ENCODE measurements around the gene CCDC186. TPM values are rescaled to one million over a fixed set of nuclear protein-coding genes. Genes with fewer than 3 reads are reported as not detected.

CCDC186 gene
- total RNA-seq, result 10 to 100 TPM; 12.6 to 13.8 TPM

DNA sequence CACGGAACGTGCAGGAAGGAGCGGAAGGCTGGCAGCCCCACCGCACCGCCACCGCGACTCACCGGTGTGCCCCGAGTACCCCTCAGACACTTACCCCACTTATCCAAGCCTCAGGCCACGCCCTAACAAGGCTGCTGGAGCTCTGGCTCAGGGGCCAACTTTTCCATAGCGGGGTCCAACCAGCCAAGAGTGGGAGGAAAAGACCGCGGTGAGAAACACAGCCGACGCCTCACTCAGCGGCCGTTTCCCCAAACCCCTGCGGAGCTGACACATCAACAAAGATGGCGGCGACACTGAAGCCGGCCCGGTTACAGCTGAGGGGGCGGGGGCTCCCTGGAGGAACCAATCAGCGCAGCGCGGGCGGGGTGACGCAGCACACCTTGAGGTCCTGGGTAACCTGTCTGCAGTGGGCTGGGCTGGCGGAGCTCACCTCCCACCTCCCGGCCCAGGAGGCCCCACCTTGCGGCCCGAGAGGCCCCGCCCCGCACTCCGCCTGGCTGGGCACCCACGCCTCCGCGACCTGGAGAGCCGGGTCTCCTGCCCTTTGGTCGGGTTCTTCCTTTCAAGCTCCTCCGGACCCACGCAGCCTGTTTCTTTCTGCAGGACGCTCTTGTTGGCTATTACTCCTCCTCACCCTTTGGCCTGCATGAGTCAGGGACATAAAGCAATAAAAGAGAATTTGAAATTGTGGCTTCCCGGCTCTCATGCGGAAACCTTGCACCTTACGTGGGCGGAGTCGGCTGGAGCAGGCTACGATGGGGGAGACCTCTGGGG, at the start of gene CCDC186:
TSS of gene CCDC186 (minus strand) at position 283 of the 774 bp plus-strand sequence. CDS start 10,935 bp downstream, outside the sequence.
- DNase-seq, result peak; percentile 99
- no peaks in the 10 kb centered on the region for H3K9me3 Mint-ChIP-seq
- peak within 1 kb of the TSS; percentile 93 for H3K4me3 Mint-ChIP-seq
- intact Hi-C loops (cut with micrococcal nuclease), result loop anchor here (1.0 to 10.0 kb wide), 9 partner anchors 130 to 1989 kb away; partner anchors contain the start of genes DCLRE1A, FHIP2A, GPAM and NHLRC2
- ChIA-PET CTCF (interaction anchor here (1.1 to 2.6 kb wide), 3 partner anchors 63 to 493 kb away, joined by 3 to 13 read pairs (median 3); no protein-coding TSS in a partner anchor), POLR2A (interaction anchor here (0.6 to 1.3 kb wide), 5 partner anchors 11 to 493 kb away, joined by 3 to 4 read pairs (median 3); partner anchors contain the start of gene DCLRE1A)
- H3K4me1 Mint-ChIP-seq (ENCODE audit: low read depth), result peaks cover 33% of the 10 kb centered on the region
- peak within 1 kb of the TSS; percentile 91 for H3K27ac Mint-ChIP-seq
- H3K27me3 Mint-ChIP-seq, result no peaks in the 10 kb centered on the region
- peaks cover 9% of the 10 kb centered on the region for H3K36me3 Mint-ChIP-seq

DNA sequence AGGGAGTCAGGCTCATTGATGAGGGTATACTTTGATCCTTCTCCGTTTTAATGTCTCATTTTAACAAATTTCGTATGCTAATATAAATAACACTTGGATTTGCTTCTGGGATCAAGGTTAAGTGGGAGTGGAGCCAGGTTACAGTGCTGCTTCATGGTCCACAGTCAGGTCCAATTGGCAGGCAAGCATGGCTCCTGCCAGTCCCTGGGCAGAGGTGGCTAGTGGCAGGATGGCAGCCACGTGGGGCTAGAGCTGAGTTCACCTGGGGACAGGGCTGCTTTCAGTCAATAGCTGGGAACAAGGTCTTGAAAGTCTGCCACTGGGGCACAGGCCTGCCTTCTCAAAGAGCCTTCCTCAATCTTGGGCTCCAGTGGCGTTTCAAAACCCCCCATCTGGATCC, 49.1 kb upstream of the CCDC186 start:
- H3K27ac Mint-ChIP-seq, result no peak overlapping the region
- ChIA-PET POLR2A (no interaction called here), CTCF (no interaction called here)
- peaks cover 23% of the 10 kb centered on the region for H3K27me3 Mint-ChIP-seq
- intact Hi-C loops (cut with micrococcal nuclease), result no loop called here
- DNase-seq, result no peak
- no peak overlapping the region for H3K4me3 Mint-ChIP-seq
- no peaks in the 10 kb centered on the region for H3K9me3 Mint-ChIP-seq
- H3K4me1 Mint-ChIP-seq (ENCODE audit: low read depth), result no peaks in the 10 kb centered on the region
- H3K36me3 Mint-ChIP-seq, result no peaks in the 10 kb centered on the region

DNA sequence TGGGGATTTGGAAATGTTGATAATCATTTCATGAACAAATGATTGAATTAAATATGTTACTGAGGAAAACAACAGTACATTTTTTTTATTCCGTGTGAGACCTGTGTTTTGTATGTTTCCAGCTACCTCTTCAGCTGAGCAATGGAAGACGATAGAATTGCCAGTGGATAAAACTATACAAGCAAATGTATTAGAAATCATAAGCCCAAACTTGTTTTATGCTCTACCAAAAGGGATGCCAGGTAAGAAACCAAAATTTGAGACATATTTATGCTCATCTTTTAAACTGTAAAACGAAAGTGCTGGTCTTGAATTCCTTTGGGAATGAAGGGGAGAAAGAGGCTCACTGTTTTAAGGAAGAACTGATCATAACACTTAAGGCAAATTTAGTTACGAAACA, 47.2 kb upstream of the CCDC186 start:
- Mint-ChIP-seq H3K27me3 (peaks cover 18% of the 10 kb centered on the region), H3K9me3 (no peaks in the 10 kb centered on the region), H3K4me3 (no peak overlapping the region), H3K36me3 (no peaks in the 10 kb centered on the region), H3K4me1 (ENCODE audit: low read depth) (no peaks in the 10 kb centered on the region), H3K27ac (no peak overlapping the region)
- DNase-seq, result no peak
- ChIA-PET CTCF (interaction anchor here (0.6 kb wide), 1 partner anchor 14 kb away, joined by 3 read pairs; no protein-coding TSS in a partner anchor), POLR2A (no interaction called here)
- intact Hi-C loops (cut with micrococcal nuclease), result no loop called here

DNA sequence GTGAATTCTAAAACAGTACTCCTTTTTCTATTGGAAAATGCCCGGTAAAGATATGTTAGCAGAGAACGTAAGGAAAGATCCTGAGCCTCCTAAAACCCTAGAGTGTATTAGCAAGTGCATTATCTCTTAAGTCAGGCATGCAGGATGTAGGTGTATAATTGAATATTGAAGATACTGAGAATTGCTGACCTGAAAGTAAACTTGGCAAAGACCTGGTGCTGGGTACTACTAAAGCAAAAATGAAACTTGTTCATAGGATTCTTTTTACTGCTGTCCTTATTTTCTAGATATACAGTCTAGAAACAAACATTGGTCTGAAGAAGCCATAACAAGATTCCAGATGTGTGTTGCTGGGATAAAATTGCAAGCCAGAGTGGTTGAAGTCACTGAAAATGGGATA, 46.3 kb upstream of the CCDC186 start:
- no peaks in the 10 kb centered on the region for H3K36me3 Mint-ChIP-seq
- ChIA-PET POLR2A (no interaction called here), CTCF (no interaction called here)
- H3K4me1 Mint-ChIP-seq (ENCODE audit: low read depth), result no peaks in the 10 kb centered on the region
- H3K4me3 Mint-ChIP-seq, result no peak overlapping the region
- H3K27ac Mint-ChIP-seq, result no peak overlapping the region
- intact Hi-C loops (cut with micrococcal nuclease), result no loop called here
- no peaks in the 10 kb centered on the region for H3K9me3 Mint-ChIP-seq
- no peak for DNase-seq
- H3K27me3 Mint-ChIP-seq, result peaks cover 15% of the 10 kb centered on the region

DNA sequence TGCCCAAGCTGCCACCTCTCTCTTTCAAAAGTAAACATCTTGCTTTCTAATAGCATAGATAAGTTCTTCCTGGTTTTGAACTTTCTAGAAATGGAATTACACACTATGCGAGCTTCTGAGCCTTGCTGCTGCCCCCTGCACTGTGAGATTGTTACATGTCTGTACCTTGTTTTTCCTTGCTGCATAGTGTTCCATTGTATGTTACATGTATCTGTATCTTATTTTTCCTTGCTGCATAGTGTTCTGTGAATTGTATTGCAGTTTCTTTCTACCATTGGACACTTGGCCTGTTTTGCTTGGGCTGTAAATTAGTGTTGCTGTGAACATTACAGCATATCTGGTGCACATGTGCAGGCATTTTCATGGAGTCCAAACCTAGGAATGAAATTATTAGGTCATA, 41.0 kb upstream of the CCDC186 start:
- Mint-ChIP-seq H3K27me3 (peaks cover 6% of the 10 kb centered on the region), H3K4me1 (ENCODE audit: low read depth) (no peaks in the 10 kb centered on the region), H3K9me3 (no peaks in the 10 kb centered on the region), H3K4me3 (no peak overlapping the region), H3K27ac (no peak overlapping the region), H3K36me3 (no peaks in the 10 kb centered on the region)
- no peak for DNase-seq
- intact Hi-C loops (cut with micrococcal nuclease), result no loop called here
- CTCF ChIA-PET, result no interaction called here
- POLR2A ChIA-PET, result no interaction called here

DNA sequence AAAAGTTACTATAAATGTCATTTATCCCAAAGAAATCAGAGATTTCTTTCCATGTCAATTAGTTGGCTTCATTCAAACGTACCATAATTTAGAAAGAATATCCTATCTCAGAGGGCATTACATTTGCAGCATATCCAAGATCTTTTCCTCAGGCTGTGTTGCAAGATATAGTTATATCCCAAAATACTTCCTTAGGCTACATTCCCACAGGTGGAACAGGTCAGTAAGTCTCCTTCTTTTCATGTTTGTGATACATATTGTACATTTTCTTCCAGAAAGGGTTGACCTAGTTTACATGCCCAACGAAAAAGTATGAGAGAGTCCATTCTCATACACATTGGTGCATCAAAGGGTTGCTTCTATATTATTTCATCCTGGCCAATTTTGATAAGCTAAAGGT, 38.1 kb upstream of the CCDC186 start:
- Mint-ChIP-seq H3K27me3 (peaks cover 5% of the 10 kb centered on the region), H3K36me3 (no peaks in the 10 kb centered on the region), H3K27ac (no peak overlapping the region), H3K9me3 (no peaks in the 10 kb centered on the region), H3K4me3 (no peak overlapping the region), H3K4me1 (ENCODE audit: low read depth) (no peaks in the 10 kb centered on the region)
- DNase-seq, result no peak
- POLR2A ChIA-PET, result no interaction called here
- CTCF ChIA-PET, result no interaction called here
- intact Hi-C loops (cut with micrococcal nuclease), result no loop called here

DNA sequence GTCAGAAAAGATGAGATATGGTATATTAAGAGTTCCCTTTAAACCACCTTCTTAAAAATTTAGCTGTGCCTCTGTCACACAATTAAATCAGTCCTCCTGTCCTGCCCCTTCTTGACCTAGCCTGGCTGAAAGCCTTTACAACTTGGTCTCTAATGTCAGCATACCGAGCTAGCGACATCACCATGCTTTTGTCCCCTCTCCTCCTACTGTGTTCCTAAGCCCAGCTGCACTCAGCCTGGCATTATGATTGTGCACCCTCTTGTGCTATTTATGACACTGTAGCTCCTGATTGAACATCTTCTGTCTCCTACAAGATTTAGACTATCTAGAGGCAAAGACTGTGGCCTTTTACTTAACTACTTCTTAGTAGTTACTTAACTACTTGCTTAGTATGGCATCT, 34.3 kb upstream of the CCDC186 start:
- POLR2A ChIA-PET, result no interaction called here
- H3K9me3 Mint-ChIP-seq, result no peaks in the 10 kb centered on the region
- intact Hi-C loops (cut with micrococcal nuclease), result no loop called here
- H3K36me3 Mint-ChIP-seq, result no peaks in the 10 kb centered on the region
- CTCF ChIA-PET, result interaction anchor here (0.7 kb wide), 1 partner anchor 1146 kb away, joined by 3 read pairs; no protein-coding TSS in a partner anchor
- no peak overlapping the region for H3K4me3 Mint-ChIP-seq
- H3K4me1 Mint-ChIP-seq (ENCODE audit: low read depth), result no peaks in the 10 kb centered on the region
- H3K27me3 Mint-ChIP-seq, result peaks cover 6% of the 10 kb centered on the region
- no peak for DNase-seq
- H3K27ac Mint-ChIP-seq, result no peak overlapping the region

DNA sequence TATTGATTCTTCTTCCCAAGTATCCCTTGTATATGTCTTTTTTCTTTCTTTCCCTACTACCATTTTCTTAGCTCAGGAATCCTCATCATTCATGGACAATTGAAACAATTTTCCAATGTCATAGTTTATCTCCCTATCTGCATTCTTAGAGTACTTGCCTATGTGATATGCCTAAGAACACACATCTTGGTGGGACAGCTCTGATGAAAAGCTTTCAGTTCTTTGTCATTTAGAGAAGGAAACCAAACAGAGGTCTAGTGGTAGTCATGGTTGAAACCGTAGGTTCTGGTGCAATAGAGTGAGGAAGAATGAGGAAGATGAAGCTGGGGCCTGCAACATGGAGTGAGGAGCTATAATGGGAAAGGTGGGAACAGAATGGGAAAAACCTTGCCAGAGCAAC, 33.3 kb upstream of the CCDC186 start:
- ChIA-PET POLR2A (no interaction called here), CTCF (interaction anchor here (0.6 kb wide), 1 partner anchor 14 kb away, joined by 3 read pairs; no protein-coding TSS in a partner anchor)
- Mint-ChIP-seq H3K4me1 (ENCODE audit: low read depth) (no peaks in the 10 kb centered on the region), H3K36me3 (no peaks in the 10 kb centered on the region), H3K27ac (no peak overlapping the region), H3K27me3 (peaks cover 11% of the 10 kb centered on the region), H3K9me3 (no peaks in the 10 kb centered on the region), H3K4me3 (no peak overlapping the region)
- DNase-seq, result no peak
- intact Hi-C loops (cut with micrococcal nuclease), result no loop called here

DNA sequence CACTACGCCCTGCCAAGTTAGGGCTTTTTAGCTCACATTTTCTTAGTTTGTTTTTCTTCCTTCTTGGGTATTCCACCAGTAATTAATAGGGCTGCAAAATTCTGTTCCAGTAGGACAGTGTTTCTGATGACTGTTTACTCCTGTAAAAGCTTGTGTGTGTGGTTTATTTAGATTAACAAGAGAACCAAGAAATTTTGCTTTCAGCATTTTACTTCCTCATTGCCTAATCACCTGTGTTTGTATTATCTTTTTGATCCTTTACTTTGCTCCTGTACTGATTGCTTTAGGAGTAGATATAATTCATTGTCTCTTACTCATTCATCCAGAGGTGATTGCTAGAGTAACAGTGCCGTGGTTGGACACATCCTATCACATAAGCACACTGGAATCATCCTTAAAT, 32.9 kb upstream of the CCDC186 start:
- DNase-seq, result no peak
- H3K27me3 Mint-ChIP-seq, result peaks cover 12% of the 10 kb centered on the region
- CTCF ChIA-PET, result interaction anchor here (0.6 kb wide), 1 partner anchor 14 kb away, joined by 3 read pairs; no protein-coding TSS in a partner anchor
- POLR2A ChIA-PET, result no interaction called here
- no peak overlapping the region for H3K4me3 Mint-ChIP-seq
- H3K27ac Mint-ChIP-seq, result no peak overlapping the region
- no peaks in the 10 kb centered on the region for H3K36me3 Mint-ChIP-seq
- intact Hi-C loops (cut with micrococcal nuclease), result no loop called here
- no peaks in the 10 kb centered on the region for H3K9me3 Mint-ChIP-seq
- H3K4me1 Mint-ChIP-seq (ENCODE audit: low read depth), result no peaks in the 10 kb centered on the region

DNA sequence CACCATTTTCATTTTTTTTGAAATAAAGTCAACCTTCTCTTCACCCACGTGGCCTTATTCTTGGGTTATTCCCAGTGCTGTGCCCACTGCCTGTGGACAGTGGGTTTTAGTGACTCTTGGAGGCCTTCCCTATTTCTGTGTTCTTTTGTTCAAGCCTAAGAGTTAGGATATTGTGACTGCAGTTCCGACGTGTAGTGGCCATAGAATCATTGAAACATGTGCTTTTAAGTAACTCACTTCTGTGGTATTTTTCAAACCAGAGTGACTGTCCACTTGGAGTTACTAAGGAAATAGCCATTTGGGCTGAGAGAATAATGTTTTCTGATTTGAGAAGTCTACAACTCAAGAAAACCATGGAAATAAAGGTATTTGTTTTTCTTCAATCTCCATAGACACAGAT, 28.8 kb upstream of the CCDC186 start:
- CTCF ChIA-PET, result interaction anchor here (0.7 kb wide), 1 partner anchor 434 kb away, joined by 3 read pairs; no protein-coding TSS in a partner anchor

DNA sequence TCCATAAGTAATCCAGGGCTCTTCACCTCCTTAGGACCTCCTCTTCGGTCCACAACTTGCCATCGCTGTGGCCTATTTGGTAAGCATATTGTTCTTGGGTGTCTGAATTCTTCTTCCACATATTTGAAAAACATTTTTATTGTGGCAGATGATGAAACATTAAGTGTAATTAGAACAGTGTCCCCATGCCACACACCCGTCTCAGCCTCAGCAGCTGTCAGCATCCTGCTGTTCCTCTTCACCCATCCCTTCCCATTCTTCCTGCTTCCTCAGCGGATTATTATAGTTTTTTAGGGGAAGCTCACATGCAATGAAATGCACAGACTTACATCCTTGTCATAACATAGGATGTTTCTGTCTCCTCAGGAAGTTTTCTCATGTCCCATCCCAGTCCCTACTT, 25.2 kb upstream of the CCDC186 start:
- H3K36me3 Mint-ChIP-seq, result no peaks in the 10 kb centered on the region
- peaks cover 7% of the 10 kb centered on the region for H3K4me1 Mint-ChIP-seq (ENCODE audit: low read depth)
- ChIA-PET POLR2A (no interaction called here), CTCF (no interaction called here)
- peaks cover 30% of the 10 kb centered on the region for H3K27me3 Mint-ChIP-seq
- no peaks in the 10 kb centered on the region for H3K9me3 Mint-ChIP-seq
- H3K27ac Mint-ChIP-seq, result no peak overlapping the region
- H3K4me3 Mint-ChIP-seq, result no peak overlapping the region
- intact Hi-C loops (cut with micrococcal nuclease), result no loop called here
- DNase-seq, result no peak

More for the DNA sequence above, 28.8 kb upstream of the CCDC186 start:
- Mint-ChIP-seq H3K36me3 (no peaks in the 10 kb centered on the region), H3K4me3 (no peak overlapping the region), H3K4me1 (ENCODE audit: low read depth) (no peaks in the 10 kb centered on the region), H3K27ac (no peak overlapping the region), H3K9me3 (no peaks in the 10 kb centered on the region), H3K27me3 (peaks cover 26% of the 10 kb centered on the region)
- intact Hi-C loops (cut with micrococcal nuclease), result no loop called here
- POLR2A ChIA-PET, result no interaction called here
- DNase-seq, result no peak

DNA sequence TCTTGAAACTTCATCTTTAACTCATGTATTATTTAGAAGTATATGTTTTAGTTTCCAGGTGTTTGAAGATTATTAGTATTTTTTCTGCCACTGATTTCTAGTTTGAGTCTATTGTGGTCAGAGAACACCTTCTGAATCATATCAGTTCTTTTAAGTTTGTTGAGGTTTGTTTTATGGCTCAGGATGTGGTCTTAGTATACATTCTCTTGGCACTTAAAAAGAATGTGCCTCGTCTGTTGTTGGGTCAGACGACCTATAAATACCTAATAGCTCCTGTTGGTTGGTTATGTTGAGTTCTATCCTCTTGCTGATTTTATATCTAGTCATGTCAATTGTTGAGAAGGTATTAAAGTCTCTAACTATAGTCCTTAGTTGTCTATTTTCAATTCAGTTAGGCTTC, 21.1 kb upstream of the CCDC186 start:
- Mint-ChIP-seq H3K27me3 (peaks cover 28% of the 10 kb centered on the region), H3K4me3 (no peak overlapping the region), H3K4me1 (ENCODE audit: low read depth) (peaks cover 7% of the 10 kb centered on the region), H3K27ac (no peak overlapping the region), H3K9me3 (no peaks in the 10 kb centered on the region), H3K36me3 (no peaks in the 10 kb centered on the region)
- CTCF ChIA-PET, result no interaction called here
- POLR2A ChIA-PET, result no interaction called here
- no peak for DNase-seq
- intact Hi-C loops (cut with micrococcal nuclease), result no loop called here

DNA sequence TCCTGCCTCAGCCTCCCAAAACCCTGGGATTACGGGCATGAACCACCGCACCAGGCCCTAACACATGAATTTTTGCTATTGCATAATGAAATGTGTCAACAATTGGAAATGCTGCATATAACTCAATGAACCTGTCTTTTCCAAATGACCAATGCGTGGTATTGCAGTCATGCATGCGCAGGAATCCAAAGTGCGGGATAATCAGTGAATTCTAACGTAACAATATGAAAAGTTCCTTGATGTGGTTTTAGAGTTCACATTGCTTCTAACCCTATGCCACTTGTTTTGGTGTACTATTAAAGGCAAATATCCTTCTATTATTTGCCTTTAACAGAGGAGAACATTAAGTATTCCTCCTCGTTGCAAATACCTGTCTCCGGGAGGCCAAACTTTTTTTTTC, 15.7 kb upstream of the CCDC186 start:
- H3K4me1 Mint-ChIP-seq (ENCODE audit: low read depth), result no peaks in the 10 kb centered on the region
- ChIA-PET POLR2A (no interaction called here), CTCF (no interaction called here)
- H3K27me3 Mint-ChIP-seq, result peaks cover 11% of the 10 kb centered on the region
- DNase-seq, result no peak
- H3K36me3 Mint-ChIP-seq, result no peaks in the 10 kb centered on the region
- H3K27ac Mint-ChIP-seq, result no peak overlapping the region
- H3K9me3 Mint-ChIP-seq, result no peaks in the 10 kb centered on the region
- intact Hi-C loops (cut with micrococcal nuclease), result no loop called here
- H3K4me3 Mint-ChIP-seq, result no peak overlapping the region

Measured in activated CD4-positive, alpha-beta memory T cell treated with anti-CD3 and anti-CD28 coated beads for 36 hours (primary cell).